H1 (cell line): Measurements from ENCODE around the gene CABLES2. TPM values are rescaled to one million over a fixed set of nuclear protein-coding genes. Genes with fewer than 3 reads are reported as not detected.

Experiments
- CTCF ChIA-PET: fragments of 300-600 bp; sonication (Branson Sonifier 250); formaldehyde crosslinking; loops from one replicate; lab custom pipeline; 2021; ENCODE audit not compliant: partially characterized antibody; lab: Charles Lee
- POLR2A ChIA-PET: fragments of 300-600 bp; sonication (Branson Sonifier 250); formaldehyde crosslinking; loops from one replicate; lab custom pipeline; 2021; ENCODE audit warnings: inconsistent platforms; ENCODE audit not compliant: partially characterized antibody; lab: Charles Lee
- DNase-seq, 2 experiments: peaks; one replicate each; pipeline versions ENCODE4 v3.0.0 to v3.0.0-alpha.2; 2010 to 2022; ENCODE audit warnings: low spot score in 2 of 2, low read depth in 1 of 2, mixed read lengths in 1 of 2
- FAIRE-seq: peaks from 2 replicates; lab custom pipeline; 2011; peaks lifted over from hg19 to GRCh38; lab: Jason Lieb, UNC
- H2AFZ ChIP-seq: 2 replicates; pipeline ENCODE4 v1.8.1; 2012; ENCODE audit warnings: low read length, inconsistent platforms
- H2AK5ac ChIP-seq: 2 replicates; pipeline ENCODE4 v1.6.1; 2013; ENCODE audit warnings: low read depth, low read length
- H2BK120ac ChIP-seq: replicated peaks from 2 replicates; pipeline ENCODE3; 2013; ENCODE audit warnings: low read depth, low read length, inconsistent platforms
- H2BK12ac ChIP-seq: 2 replicates; pipeline ENCODE4 v1.6.1; 2013; ENCODE audit warnings: low read depth, low read length
- H2BK15ac ChIP-seq: 2 replicates; pipeline ENCODE4 v1.6.1; 2013; ENCODE audit warnings: low read length
- H2BK20ac ChIP-seq: 2 replicates; pipeline ENCODE4 v1.6.1; 2013; ENCODE audit warnings: low read length
- H2BK5ac ChIP-seq: 2 replicates; pipeline ENCODE4 v1.6.1; 2013; ENCODE audit warnings: low read depth, low read length
- H3K14ac ChIP-seq: 2 replicates; pipeline ENCODE4 v1.6.1; 2013; ENCODE audit warnings: inconsistent platforms; ENCODE audit not compliant: insufficient read length
- H3K18ac ChIP-seq: 2 replicates; pipeline ENCODE4 v1.6.1; 2013; ENCODE audit warnings: low read length; ENCODE audit errors: extremely low read depth
- H3K23ac ChIP-seq: 2 replicates; pipeline ENCODE4 v1.6.1; 2013; ENCODE audit warnings: inconsistent platforms; ENCODE audit not compliant: insufficient read length
- H3K23me2 ChIP-seq: 2 replicates; pipeline ENCODE4 v1.6.1; 2013; ENCODE audit warnings: low read depth, low read length
- H3K27ac ChIP-seq: 2 replicates; pipeline ENCODE4 v1.6.1; 2011; ENCODE audit warnings: low read depth, low read length, inconsistent platforms
- H3K27me3 ChIP-seq, 4 experiments: replicated peaks in 1 of 4; 1 replicate in 1 of 4; 2 replicates in 3 of 4; pipeline versions ENCODE4 v1.6.1 to v1.8.1; 2011 to 2013; ENCODE audit warnings: low read length in 3 of 4, mild to moderate bottlenecking in 3 of 4, inconsistent platforms in 2 of 4, mixed read lengths in 2 of 4, moderate library complexity in 1 of 4; ENCODE audit not compliant: control insufficient read depth in 3 of 4, insufficient read depth in 3 of 4; ENCODE audit errors: extremely low read depth in 1 of 4
- H3K36me3 ChIP-seq, 4 experiments: 2 replicates each; pipeline versions ENCODE4 v1.6.1 to v1.8.1; 2011 to 2013; ENCODE audit warnings: mild to moderate bottlenecking in 4 of 4, low read length in 3 of 4, moderate library complexity in 2 of 4, control low read depth in 1 of 4, inconsistent platforms in 1 of 4; ENCODE audit not compliant: insufficient read depth in 4 of 4, control insufficient read depth in 2 of 4
- H3K4ac ChIP-seq: replicated peaks from 2 replicates; pipeline ENCODE3; 2013; ENCODE audit warnings: low read length, low read depth, mixed read lengths, inconsistent platforms; ENCODE audit not compliant: insufficient read length
- H3K4me1 ChIP-seq, 4 experiments: replicated peaks in 1 of 4; 1 replicate in 1 of 4; 2 replicates in 3 of 4; pipeline versions ENCODE4 v1.6.1 to v1.8.1; 2011 to 2013; ENCODE audit warnings: low read length in 3 of 4, inconsistent platforms in 2 of 4, mixed read lengths in 1 of 4; ENCODE audit not compliant: insufficient read depth in 4 of 4, control insufficient read depth in 3 of 4
- H3K4me2 ChIP-seq, 2 experiments: 2 replicates each; pipeline versions ENCODE4 v1.6.1 to v1.8.1; 2011 to 2013; ENCODE audit warnings: low read depth in 2 of 2, low read length in 2 of 2, control low read depth in 1 of 2, inconsistent platforms in 1 of 2, mild to moderate bottlenecking in 1 of 2; ENCODE audit not compliant: insufficient read depth in 1 of 2
- H3K4me3 ChIP-seq, 4 experiments: fragments of 200-600, 300-600 bp in 1 of 4; sonication (generic), shearing (Covaris generic), sonication (Bioruptor Twin) in 1 of 4; 2 replicates each; pipeline versions ENCODE4 v1.5.1 to v1.8.1; 2011 to 2016; ENCODE audit warnings: low read length in 4 of 4, low read depth in 3 of 4, control low read depth in 2 of 4, inconsistent platforms in 2 of 4, mild to moderate bottlenecking in 2 of 4, mixed read lengths in 1 of 4, moderate library complexity in 1 of 4; ENCODE audit not compliant: insufficient read depth in 2 of 4; ENCODE audit errors: extremely low read depth in 1 of 4
- H3K56ac ChIP-seq: replicated peaks from 2 replicates; pipeline ENCODE3; 2013; ENCODE audit warnings: low read depth, mild to moderate bottlenecking, mixed read lengths, low read length, inconsistent platforms; ENCODE audit not compliant: insufficient read length
- H3K79me1 ChIP-seq: 2 replicates; pipeline ENCODE4 v1.6.1; 2013; ENCODE audit warnings: low read depth, low read length, control low read depth
- H3K79me2 ChIP-seq, 2 experiments: 2 replicates each; pipeline versions ENCODE4 v1.6.1 to v1.8.1; 2012 to 2013; ENCODE audit warnings: low read length in 2 of 2, mild to moderate bottlenecking in 2 of 2, inconsistent platforms in 1 of 2; ENCODE audit not compliant: insufficient read depth in 2 of 2, control insufficient read depth in 1 of 2
- H3K9ac ChIP-seq, 4 experiments: replicated peaks in 1 of 4; 1 replicate in 1 of 4; 2 replicates in 3 of 4; pipeline versions ENCODE4 v1.6.1 to v1.8.1; 2011 to 2013; ENCODE audit warnings: low read depth in 3 of 4, low read length in 3 of 4, control low read depth in 2 of 4, mild to moderate bottlenecking in 2 of 4, moderate library complexity in 2 of 4, inconsistent platforms in 1 of 4; ENCODE audit errors: extremely low read depth in 1 of 4
- H3K9me3 ChIP-seq, 2 experiments: 2 replicates each; pipeline versions ENCODE4 v1.6.1 to v1.8.1; 2012 to 2013; ENCODE audit warnings: mild to moderate bottlenecking in 2 of 2, moderate library complexity in 2 of 2, control low read depth in 1 of 2, inconsistent platforms in 1 of 2, low read depth in 1 of 2, low read length in 1 of 2, mixed read lengths in 1 of 2; ENCODE audit not compliant: insufficient read depth in 2 of 2
- H4K20me1 ChIP-seq, 2 experiments: replicated peaks in 1 of 2; 2 replicates each; pipeline versions ENCODE3 to v1.8.1; 2011 to 2013; ENCODE audit warnings: inconsistent platforms in 2 of 2, low read length in 2 of 2, mild to moderate bottlenecking in 1 of 2; ENCODE audit not compliant: insufficient read depth in 2 of 2, control insufficient read depth in 1 of 2
- H4K5ac ChIP-seq: 2 replicates; pipeline ENCODE4 v1.6.1; 2013; ENCODE audit warnings: low read length, low read depth, mixed read lengths, inconsistent platforms; ENCODE audit not compliant: insufficient read length
- H4K8ac ChIP-seq: 2 replicates; pipeline ENCODE4 v1.8.0; 2013; ENCODE audit warnings: mild to moderate bottlenecking, moderate library complexity, low read length, inconsistent platforms; ENCODE audit not compliant: insufficient read depth; ENCODE audit errors: extremely low read depth
- H4K91ac ChIP-seq: replicated peaks from 2 replicates; pipeline ENCODE3; 2013; ENCODE audit warnings: low read length, mixed read lengths, inconsistent platforms; ENCODE audit not compliant: insufficient read length
- EGR1 ChIP-seq: IDR thresholded peaks from 2 replicates; pipeline ENCODE4 v1.6.1; 2011; ENCODE audit warnings: low read depth, low read length, borderline replicate concordance
- FOSL1 ChIP-seq: IDR thresholded peaks from 2 replicates; pipeline ENCODE4 v1.6.1; 2011; ENCODE audit warnings: mild to moderate bottlenecking, low read depth, low read length, moderate library complexity; ENCODE audit not compliant: insufficient read depth
- GABPA ChIP-seq: IDR thresholded peaks from 2 replicates; pipeline ENCODE4 v1.6.1; 2011; ENCODE audit warnings: mild to moderate bottlenecking, low read length, moderate library complexity, borderline replicate concordance; ENCODE audit not compliant: insufficient read depth
- RXRA ChIP-seq: IDR thresholded peaks from 2 replicates; pipeline ENCODE4 v1.6.1; 2011; ENCODE audit warnings: low read depth, mild to moderate bottlenecking, low read length, moderate library complexity; ENCODE audit not compliant: insufficient read depth
- SAP30 ChIP-seq: fragments of 300-600 bp; sonication (generic); IDR thresholded peaks from 2 replicates; pipeline ENCODE4 v1.7.1; 2012; ENCODE audit warnings: low read length, moderate library complexity, mild to moderate bottlenecking, inconsistent platforms; ENCODE audit not compliant: insufficient read depth, insufficient replicate concordance
- SP4 ChIP-seq: IDR thresholded peaks from 2 replicates; pipeline ENCODE4 v1.6.1; 2012; ENCODE audit warnings: low read length, inconsistent platforms
- TAF7 ChIP-seq: optimal IDR thresholded peaks from 2 replicates; pipeline ENCODE3; 2011; ENCODE audit warnings: low read depth, mild to moderate bottlenecking, inconsistent platforms, low read length, moderate library complexity, borderline replicate concordance
- TEAD4 ChIP-seq: IDR thresholded peaks from 2 replicates; pipeline ENCODE4 v1.6.1; 2012; ENCODE audit warnings: low read depth, low read length, inconsistent platforms, mixed read lengths
- ZNF274 ChIP-seq: IDR thresholded peaks from 2 replicates; pipeline ENCODE4 v1.7.0; 2012; ENCODE audit warnings: low read length, borderline replicate concordance; ENCODE audit errors: extremely low read depth
- WGBS, 2 experiments: shearing (Covaris generic) in 1 of 2; methylation state at CpG; one replicate each; pipeline versions ENCODE4 v1.1.6 to v1.1.7; 2013 to 2015; ENCODE audit warnings: low lambda C conversion rate in 2 of 2, mixed read lengths in 2 of 2, inconsistent platforms in 1 of 2, low coverage in 1 of 2, missing lambda C conversion rate in 1 of 2; ENCODE audit not compliant: insufficient replicate concordance in 2 of 2, insufficient coverage in 1 of 2, insufficient read length in 1 of 2; ENCODE audit errors: extremely low coverage in 1 of 2, missing lambda C conversion rate in 1 of 2; 5-methylcytosine and 5-hydroxymethylcytosine counted together
- polyA plus RNA-seq, 7 experiments: library from polyadenylated mRNA; depleted of rRNA in 3 of 7; stranded (reverse) in 5 of 7; unstranded in 2 of 7; fragments of >200 nt in 5 of 7; fragments of 200-250 nt in 2 of 7; gene quantifications; 1 replicate in 5 of 7; 2 replicates in 1 of 7; 4 replicates in 1 of 7; pipeline versions ENCODE4 v1.2.1 to v1.2.3, GENCODE V29; 2011 to 2013; ENCODE audit warnings: missing spikeins in 2 of 7, mixed read lengths in 2 of 7
- total RNA-seq: library from RNA; stranded (reverse); fragmentation: NEBNext Ultra II Directional; extraction: Animal tissue kit (Norgen Biotek cat#: 25700); gene quantifications from 2 replicates; pipeline ENCODE4 v1.2.1, GENCODE V29; 2021

The CABLES2 gene
- total and polyA plus RNA-seq, 2 of the 8 experiments (the other 6 are each of a cell fraction or from before 2014, with no cell fraction given) = 8.0 to 8.8 TPM

DNA sequence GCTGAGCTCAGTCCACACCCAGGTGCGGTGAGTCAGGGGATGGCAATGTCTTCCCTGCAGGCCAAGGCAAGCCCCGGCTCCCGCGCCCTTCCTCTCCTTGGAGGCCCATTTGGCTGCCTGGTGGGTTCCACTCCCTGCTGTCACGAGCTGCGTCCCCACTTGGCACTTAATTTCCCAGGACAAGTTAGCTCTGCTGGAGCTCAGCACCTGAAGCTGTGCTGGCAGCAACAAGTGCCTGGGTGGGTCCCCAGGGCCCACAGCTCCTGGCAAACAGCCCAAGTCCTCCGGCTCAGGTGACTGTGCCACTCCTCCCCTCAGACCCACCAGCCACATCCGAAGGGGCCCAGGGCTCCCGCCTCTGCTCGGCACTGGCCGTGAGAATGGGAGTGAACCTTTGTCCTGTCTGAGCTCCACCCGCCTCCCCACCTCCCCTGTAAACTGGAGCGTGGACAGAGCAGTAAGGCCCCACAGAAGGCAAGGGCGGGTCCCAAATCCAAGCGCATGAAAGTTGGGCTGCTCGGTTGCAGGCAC, 56.9 kb downstream of the CABLES2 start:
- no peak overlapping the region for H3K4me2 ChIP-seq
- H3K4me1 ChIP-seq = peaks cover 0 to 11% (median 9%) of the 10 kb centered on the region in 4 experiments; a peak in 6 of 7 replicates
- H3K27ac ChIP-seq = no peak overlapping the region; the same call in 1 of the 2 replicates
- H3K18ac ChIP-seq = no peak overlapping the region
- peak overlapping the region; percentile 30; the same call in 1 of the 2 replicates for H2BK5ac ChIP-seq
- peaks cover 9 to 18% of the 10 kb centered on the region in 2 experiments; a peak in 3 of 4 replicates for H3K79me2 ChIP-seq
- H2BK20ac ChIP-seq = no peak overlapping the region
- peaks cover 0 to 3% of the 10 kb centered on the region in 2 experiments; a peak in 2 of 4 replicates for H3K9me3 ChIP-seq
- peaks cover 11% of the 10 kb centered on the region for H3K79me1 ChIP-seq
- no peak overlapping the region for H4K91ac ChIP-seq
- no peaks in the 10 kb centered on the region for H3K27me3 ChIP-seq
- peaks cover 0 to 15% of the 10 kb centered on the region in 2 experiments for H4K20me1 ChIP-seq
- H2BK15ac ChIP-seq = no peak overlapping the region
- no peak overlapping the region for H3K23ac ChIP-seq
- H3K36me3 ChIP-seq = peaks cover 22 to 58% (median 51%) of the 10 kb centered on the region in 4 experiments; a peak in 7 of 8 replicates
- peak overlapping the region; percentile 43; the same call in 1 of the 2 replicates for H4K8ac ChIP-seq
- no peak overlapping the region for H2AFZ ChIP-seq
- H3K23me2 ChIP-seq = no peaks in the 10 kb centered on the region; the same call in 1 of the 2 replicates
- H2BK120ac ChIP-seq = no peak overlapping the region
- no peak overlapping the region for H4K5ac ChIP-seq
- H3K14ac ChIP-seq = no peak overlapping the region
- TF ChIP-seq RXRA = no peak
- TF ChIP-seq EGR1 = no peak
- TF ChIP-seq SAP30 = no peak
- no peak for TF ChIP-seq GABPA
- TF ChIP-seq TAF7 = no peak
- no peak for TF ChIP-seq ZNF274
- TF ChIP-seq FOSL1 = no peak
- no peak for TF ChIP-seq SP4
- no peak for TF ChIP-seq TEAD4
- WGBS, 2 experiments = 92% methylated on average over 16 of the region's 16 CpGs; no CpG with 5 or more reads in 1 of the 2 experiments
- DNase-seq (no peak), FAIRE-seq (no peak)
- POLR2A ChIA-PET = interaction anchor here (0.8 to 12.3 kb wide), 8 partner anchors 9 to 44 kb away, joined by 3 to 114 read pairs (median 3); partner anchors contain the start of gene LAMA5
- no peak overlapping the region for H3K9ac ChIP-seq
- H3K4me3 ChIP-seq = no peak overlapping the region
- no peak overlapping the region for H2BK12ac ChIP-seq
- H2AK5ac ChIP-seq = no peak overlapping the region
- CTCF ChIA-PET = interaction anchor here (0.9 to 2.7 kb wide), 7 partner anchors 10 to 44 kb away, joined by 3 to 13 read pairs (median 5); no protein-coding TSS in a partner anchor
- no peak overlapping the region for H3K4ac ChIP-seq
- H3K56ac ChIP-seq = no peak overlapping the region
